ENCODE measurements around the gene TCTN3.

Gene TCTN3

DNA sequence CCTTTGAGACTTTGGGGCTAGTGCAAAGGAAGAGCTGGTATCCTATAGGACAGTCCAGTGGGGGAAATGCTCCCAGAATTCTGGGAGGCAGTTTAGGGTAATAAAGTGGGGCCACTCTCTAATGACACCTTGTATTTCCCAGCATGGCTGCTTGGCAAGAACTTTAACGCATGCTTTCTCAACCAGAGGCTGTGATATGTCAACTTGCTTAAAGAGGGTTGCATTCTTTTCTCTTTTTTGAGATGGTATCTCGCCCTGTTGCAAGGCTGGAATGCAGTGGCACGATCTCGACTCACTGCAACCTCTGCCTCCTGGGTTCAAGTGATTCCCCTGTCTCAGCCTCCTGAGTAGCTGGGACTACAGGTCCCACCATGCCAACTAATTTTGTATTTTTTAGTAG, 75.6 kb downstream of the TCTN3 start:
- no peak for DNase-seq

DNA sequence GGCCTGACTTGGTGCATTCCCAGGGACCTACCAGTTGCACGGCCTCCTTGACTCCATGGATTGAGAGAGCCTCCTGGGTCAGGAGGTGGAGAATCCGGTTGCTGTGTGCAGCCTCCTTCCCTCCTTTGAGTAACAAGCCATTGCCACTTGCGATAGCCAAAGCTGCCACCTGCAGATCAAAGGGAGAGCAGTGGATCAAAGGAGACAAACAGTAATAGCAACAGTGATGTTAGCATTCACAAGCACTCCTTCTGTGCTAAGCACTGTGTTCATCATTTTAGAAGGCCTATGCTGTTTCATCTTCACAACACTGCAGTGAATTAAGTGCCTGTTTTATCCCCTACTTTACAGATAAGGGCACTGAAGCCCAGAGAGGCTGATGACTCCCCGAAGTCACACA, 77.3 kb downstream of the TCTN3 start:
- no peak for DNase-seq
